Ovary (tissue), 9 donors: ENCODE data around the gene GPR35. TPM values are rescaled to one million over a fixed set of nuclear protein-coding genes. Genes with fewer than 3 reads are reported as not detected.

Source experiments
- DNase-seq, 5 donors: peaks; one replicate each; pipeline ENCODE4 v3.0.0-alpha.2; 2019 to 2020
- H3K27ac ChIP-seq, 2 donors: fragments of 200-600 bp; one replicate each; pipeline versions ENCODE4 v1.5.1 to v1.8.0; 2019 to 2022
- H3K27me3 ChIP-seq: fragments of 200-600 bp; one replicate; pipeline ENCODE4 v1.8.0; 2022
- H3K36me3 ChIP-seq: fragments of 200-600 bp; sonication (generic); one replicate; pipeline ENCODE4 v1.5.1; 2019
- H3K4me1 ChIP-seq: one replicate; pipeline ENCODE4 v1.8.1; 2013; ENCODE audit warnings: mild to moderate bottlenecking, moderate library complexity; ENCODE audit not compliant: insufficient read depth
- H3K4me3 ChIP-seq: fragments of 200-600 bp; sonication (generic); one replicate; pipeline ENCODE4 v1.5.1; 2017
- H3K9me3 ChIP-seq, 2 donors: fragments of 200-600 bp in 1 of 2; sonication (generic) in 1 of 2; one replicate each; pipeline versions ENCODE4 v1.5.1 to v1.8.1; 2013 to 2019; ENCODE audit warnings: mild to moderate bottlenecking in 1 of 2, moderate library complexity in 1 of 2
- CTCF ChIP-seq, 3 donors: fragments of 450-650 bp in 2 of 3; fragments of 200-600 bp in 1 of 3; IDR thresholded peaks; one replicate each; pipeline versions ENCODE4 v1.5.1 to v1.8.0; 2016 to 2022; ENCODE audit warnings: antibody characterized with exemption in 3 of 3, mild to moderate bottlenecking in 1 of 3
- EP300 ChIP-seq: sonication (generic); formaldehyde crosslinking; IDR thresholded peaks from one replicate; pipeline ENCODE4 v1.6.1; 2017; ENCODE audit warnings: antibody characterized with exemption
- POLR2A ChIP-seq: fragments of 450-650 bp; IDR thresholded peaks from one replicate; pipeline ENCODE4 v1.6.1; 2017; ENCODE audit warnings: antibody characterized with exemption, mild to moderate bottlenecking, moderate library complexity
- WGBS, 3 donors: extraction: QIAGEN DNeasy Blood & Tissue Kit in 1 of 3; methylation state at CpG; one replicate each; pipeline versions ENCODE4 v1.1.5 to v1.1.7; 2013 to 2017; 5-methylcytosine and 5-hydroxymethylcytosine counted together
- intact Hi-C, 4 donors: fragments of 100-400 bp; cut with DNase I; formaldehyde crosslinking; loops; one replicate each; pipeline versions ENCODE4 v1.11.0 to v1.15.1; 2022 to 2023
- polyA plus RNA-seq, 2 donors: library from polyadenylated mRNA; stranded (reverse); fragments of 200-250 nt in 1 of 2; fragments of 350-450 nt in 1 of 2; fragmentation: Illumina TruSeq in 1 of 2; extraction: RNeasy Lipid Tissue Mini Kit (QIAGEN cat#74804) in 1 of 2; gene quantifications; one replicate each; pipeline ENCODE4 v1.2.3, GENCODE V29; 2013 to 2014
- total RNA-seq, 7 donors: library from RNA; depleted of rRNA in 2 of 7; stranded (reverse); fragments of >200 nt in 2 of 7; fragmentation: NEBNext Ultra II Directional in 3 of 7; extraction: Animal tissue kit (Norgen Biotek cat#: 25700) in 3 of 7; gene quantifications; one replicate each; pipeline versions ENCODE4 v1.1.0 to v1.2.4, GENCODE V29; 2016 to 2023
- donor health status: DM: no; HTN: no; CAD: no; lungs with moderate emphysema.
- donor health status: DM: no; HTN: no; CAD: no.
- donor health status: Bipolar disorder and iron deficiency.
- donor health status: DM: yes; HTN: yes; CAD: no.
- donor health status: DM: no; HTN: no; CAD: no.
- donor health status: DM: yes; HTN: yes; CAD: no.

GPR35 gene
- total and polyA plus RNA-seq, 9 donors, result 0.27 to 4.2 (median 2.4) TPM

- WGBS, 3 donors, result 82 to 86% (median 83%) methylated on average over 16 of the region's 16 CpGs
- intact Hi-C loops, result no loop called here
- no peaks in the 10 kb centered on the region for H3K27me3 ChIP-seq
- H3K4me3 ChIP-seq, result no peak overlapping the region
- TF ChIP-seq POLR2A (no peak), CTCF (IDR thresholded peaks at IDR 0.05) (no peak), EP300 (no peak)
- H3K9me3 ChIP-seq, result no peaks in the 10 kb centered on the region
- peak in 3 of 5 donors; percentile 11 to 27 (median 18) for DNase-seq
- no peaks in the 10 kb centered on the region for H3K36me3 ChIP-seq
- H3K27ac ChIP-seq, result no peak overlapping the region
- peaks cover 15% of the 10 kb centered on the region for H3K4me1 ChIP-seq
These were observed 35.3 kb upstream of the GPR35 start for GRCh38 chr2:240589850-240590525.

GRCh38 chr2:240590681-240591111, 34.6 kb upstream of the GPR35 start:
- DNase-seq, result peak in 3 of 5 donors; percentile 18 to 35 (median 22)
- Histone ChIP-seq H3K27ac (no peak overlapping the region), H3K36me3 (no peaks in the 10 kb centered on the region), H3K4me3 (no peak overlapping the region), H3K27me3 (no peaks in the 10 kb centered on the region), H3K4me1 (peaks cover 13% of the 10 kb centered on the region), H3K9me3 (no peaks in the 10 kb centered on the region)
- no peak for TF ChIP-seq CTCF (IDR thresholded peaks at IDR 0.05)
- TF ChIP-seq POLR2A, result no peak
- no peak for TF ChIP-seq EP300
- intact Hi-C loops, result no loop called here
- 92 to 94% (median 94%) methylated on average over 21 of the region's 21 CpGs for WGBS, 3 donors

- TF ChIP-seq CTCF (IDR thresholded peaks at IDR 0.05), result no peak
- no peak for TF ChIP-seq EP300
- TF ChIP-seq POLR2A, result no peak
- intact Hi-C loops, result no loop called here
- H3K36me3 ChIP-seq, result no peaks in the 10 kb centered on the region
- H3K4me1 ChIP-seq, result peaks cover 13% of the 10 kb centered on the region
- no peaks in the 10 kb centered on the region for H3K9me3 ChIP-seq
- no peak overlapping the region for H3K27ac ChIP-seq
- no peaks in the 10 kb centered on the region for H3K27me3 ChIP-seq
- 88% methylated on average over 6 of the region's 6 CpGs for WGBS, 3 donors
- no peak overlapping the region for H3K4me3 ChIP-seq
- DNase-seq, result peak in 1 of 5 donors; percentile 8
These were observed 34.1 kb upstream of the GPR35 start for GRCh38 chr2:240591226-240591625.

- 88 to 96% (median 93%) methylated on average over 7 to 13 of the region's 13 CpGs for WGBS, 3 donors
- Histone ChIP-seq H3K9me3 (no peaks in the 10 kb centered on the region), H3K4me1 (peaks cover 13% of the 10 kb centered on the region), H3K27me3 (no peaks in the 10 kb centered on the region), H3K36me3 (no peaks in the 10 kb centered on the region), H3K4me3 (no peak overlapping the region), H3K27ac (no peak overlapping the region)
- TF ChIP-seq POLR2A (no peak), CTCF (IDR thresholded peaks at IDR 0.05) (no peak), EP300 (no peak)
- intact Hi-C loops, result no loop called here
- peak in 2 of 5 donors; percentile 11 to 30 for DNase-seq
These were observed 33.5 kb upstream of the GPR35 start for GRCh38 chr2:240591784-240592183.
